Skin of body (tissue), 2 donors: ENCODE results near the gene ARHGAP24. TPM values are rescaled to one million over a fixed set of nuclear protein-coding genes. Genes with fewer than 3 reads are reported as not detected.
A peak's percentile ranks its signal among the peaks of the same experiment; 100 is the strongest.
"Not testable (repeated sequence)": the region's sequence is repeated elsewhere in the genome, so short reads cannot be mapped to it uniquely, and the experiment has no call there.

Experiments used
- DNase-seq: peaks from one replicate; lab custom pipeline; 2025; lab: John Stamatoyannopoulos, UW
- total RNA-seq: library from RNA; depleted of rRNA; stranded (reverse); fragments of >200 nt; gene quantifications from one replicate; pipeline ENCODE4 v1.2.3, GENCODE V29; 2014

Gene ARHGAP24
- total RNA-seq, 1 donor from 2014 or later = 78.8 TPM

DNA sequence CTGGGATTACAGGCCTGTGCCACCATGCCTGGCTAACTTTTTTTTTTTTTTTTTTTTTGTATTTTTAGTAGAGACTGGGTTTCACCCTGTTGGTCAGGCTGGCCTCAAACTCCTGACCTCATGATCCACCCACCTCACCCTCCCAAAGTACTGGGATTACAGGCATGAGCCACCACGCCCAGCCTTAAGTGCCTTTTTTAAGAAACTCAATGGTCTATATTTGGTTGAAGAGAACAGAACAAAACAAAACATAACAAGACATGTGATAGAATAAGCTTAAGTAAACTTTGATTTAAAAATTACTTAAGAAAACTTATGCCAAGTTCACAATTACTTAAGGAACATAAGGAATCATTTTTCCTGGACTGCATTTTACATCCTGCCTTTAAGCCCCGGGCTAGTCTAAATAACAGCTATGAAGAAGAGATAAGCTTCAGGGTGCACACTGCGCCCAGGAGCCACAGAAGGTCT lies 365.1 kb downstream of the ARHGAP24 start:
- not testable (repeated sequence) for DNase-seq

GRCh38 chr4:85842540-85842939 lies 367.6 kb downstream of the ARHGAP24 start:
- DNase-seq = peak; percentile 68

DNA sequence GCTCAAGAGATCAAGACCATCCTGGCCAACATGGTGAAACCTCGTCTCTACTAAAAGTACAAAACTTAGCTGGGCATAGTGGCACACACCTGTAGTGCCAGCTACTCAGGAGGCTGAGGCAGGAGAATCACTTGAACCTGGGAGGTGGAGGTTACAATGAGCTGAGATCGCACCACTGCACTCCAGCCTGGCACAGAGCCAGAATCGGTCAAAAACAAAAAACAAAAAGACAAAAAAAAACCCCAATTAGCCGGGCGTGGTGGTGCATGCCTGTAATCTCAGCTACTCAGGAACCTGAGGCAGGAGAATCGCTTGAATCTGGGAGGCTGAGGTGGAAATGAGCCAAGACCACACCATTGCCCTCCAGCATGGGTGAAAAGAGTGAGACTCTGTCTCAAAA lies 378.8 kb downstream of the ARHGAP24 start:
- not testable (repeated sequence) for DNase-seq

DNA sequence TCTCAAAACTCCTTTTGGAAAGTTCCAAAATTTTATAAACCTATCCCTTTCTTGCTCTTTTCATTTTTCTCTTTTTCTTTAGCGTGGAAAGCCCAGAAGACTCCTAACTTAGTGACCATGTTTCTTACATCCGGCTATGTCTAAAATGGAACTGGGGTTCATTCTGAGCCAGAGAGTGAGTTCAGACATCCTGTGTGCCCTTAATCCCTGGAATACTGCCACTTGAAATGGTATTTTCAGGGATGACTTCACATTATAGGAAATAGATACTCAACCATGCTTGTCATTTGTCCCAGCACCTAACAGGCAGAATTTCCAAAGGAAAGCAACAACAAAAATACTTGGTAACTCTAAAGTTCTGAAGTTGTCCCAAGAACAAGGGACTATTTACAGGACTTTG lies 379.6 kb downstream of the ARHGAP24 start:
- no peak for DNase-seq

DNA sequence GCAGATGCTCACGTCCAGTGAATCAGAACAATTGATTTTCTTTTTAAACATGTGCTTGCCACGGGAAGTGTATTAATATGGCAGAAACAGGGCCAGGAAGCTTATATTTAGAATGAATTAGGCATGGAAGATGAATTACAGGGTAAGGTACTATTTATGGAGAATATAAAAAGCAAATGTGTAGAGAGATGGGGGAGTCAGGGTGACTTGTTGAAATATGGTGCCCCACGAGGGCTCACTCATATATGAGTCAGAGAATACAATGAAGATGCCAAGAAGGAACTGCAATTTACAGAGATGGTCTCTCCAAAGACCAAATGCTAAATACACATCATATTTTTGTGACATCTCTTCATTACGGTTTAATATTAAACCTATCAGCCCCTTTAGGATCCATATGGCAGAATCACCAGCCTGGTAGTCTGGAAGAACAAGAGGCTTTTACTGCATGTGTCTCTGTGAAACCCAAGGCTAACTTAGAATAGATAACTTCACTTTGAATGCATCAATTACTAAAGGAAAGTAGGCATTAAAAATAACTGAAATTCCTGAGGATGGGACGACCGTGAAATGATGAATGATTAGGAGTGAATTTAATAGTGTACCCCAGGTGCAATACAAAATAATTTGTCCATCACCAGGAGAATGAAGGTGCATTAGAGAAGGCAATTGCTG lies 385.3 kb downstream of the ARHGAP24 start:
- no peak for DNase-seq

- DNase-seq = no peak
These were observed 386.3 kb downstream of the ARHGAP24 start for GRCh38 chr4:85861064-85861765.

- DNase-seq = no peak
These were observed 387.9 kb downstream of the ARHGAP24 start for GRCh38 chr4:85862896-85863295.

- peak; percentile 86 for DNase-seq
These were observed 389.6 kb downstream of the ARHGAP24 start for GRCh38 chr4:85864259-85865205.

- no peak for DNase-seq
These were observed 390.3 kb downstream of the ARHGAP24 start for GRCh38 chr4:85865256-85865655.

- DNase-seq = no peak
These were observed 391.6 kb downstream of the ARHGAP24 start for GRCh38 chr4:85866508-85866907.

GRCh38 chr4:85867271-85867670 lies 392.3 kb downstream of the ARHGAP24 start:
- peak; percentile 93 for DNase-seq

- DNase-seq = peak; percentile 28
These were observed 394.2 kb downstream of the ARHGAP24 start for GRCh38 chr4:85869181-85869580.

DNA sequence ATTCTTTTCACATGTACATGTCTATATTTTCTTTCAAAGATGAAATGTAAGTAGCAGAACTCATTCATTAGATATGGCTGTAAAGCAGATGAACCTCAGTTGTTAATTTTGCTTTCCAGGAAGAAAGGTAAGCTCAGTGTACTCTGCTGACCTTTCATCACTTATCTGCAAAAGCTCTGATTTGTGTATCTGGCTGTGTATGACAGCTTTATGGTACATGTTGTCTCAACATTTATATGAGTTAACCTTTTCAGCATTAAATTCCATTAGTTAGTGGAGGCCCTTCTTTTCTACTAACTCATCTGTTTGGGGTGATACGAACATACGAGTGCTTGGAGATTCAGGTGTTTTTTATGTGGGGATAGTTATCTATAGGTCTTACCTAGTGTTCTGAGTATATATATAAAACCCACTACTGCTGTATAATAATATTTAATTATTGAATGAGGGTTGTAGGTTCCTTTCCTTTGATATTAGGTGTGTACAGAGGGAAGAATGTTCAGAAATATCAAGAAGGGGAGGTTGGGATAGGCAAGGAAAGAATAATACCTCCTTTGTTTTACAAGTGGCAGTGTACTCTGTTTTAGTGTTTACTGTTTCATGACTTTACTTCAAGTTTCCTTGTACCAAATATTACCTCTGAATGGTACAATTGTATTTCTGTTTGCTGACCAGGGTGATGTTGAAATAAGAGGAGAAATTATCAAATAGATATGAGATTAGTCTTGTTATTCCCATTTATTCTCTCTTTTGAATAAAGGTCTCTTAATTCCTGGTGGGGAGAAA lies 395.5 kb downstream of the ARHGAP24 start:
- no peak for DNase-seq

GRCh38 chr4:85873566-85873965 lies 398.6 kb downstream of the ARHGAP24 start:
- DNase-seq = no peak

DNA sequence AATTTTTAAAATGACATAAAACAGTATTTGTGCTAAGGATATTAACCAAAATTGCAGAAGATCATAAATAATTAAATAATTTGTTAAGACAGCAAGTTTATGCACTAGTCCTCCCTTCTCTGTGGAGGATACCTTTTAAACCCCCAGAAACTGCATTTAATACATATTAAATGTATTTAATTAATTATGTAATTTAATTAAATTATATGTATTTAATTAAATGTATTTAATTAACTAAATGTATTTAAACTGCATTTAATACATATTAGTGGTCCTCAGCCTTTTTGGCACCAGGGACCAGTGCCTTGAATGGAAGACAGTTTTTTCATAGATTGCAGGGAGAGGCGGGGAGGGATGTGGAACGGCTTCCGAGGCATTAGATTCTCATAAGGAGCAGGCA lies 404.6 kb downstream of the ARHGAP24 start:
- DNase-seq = no peak

DNA sequence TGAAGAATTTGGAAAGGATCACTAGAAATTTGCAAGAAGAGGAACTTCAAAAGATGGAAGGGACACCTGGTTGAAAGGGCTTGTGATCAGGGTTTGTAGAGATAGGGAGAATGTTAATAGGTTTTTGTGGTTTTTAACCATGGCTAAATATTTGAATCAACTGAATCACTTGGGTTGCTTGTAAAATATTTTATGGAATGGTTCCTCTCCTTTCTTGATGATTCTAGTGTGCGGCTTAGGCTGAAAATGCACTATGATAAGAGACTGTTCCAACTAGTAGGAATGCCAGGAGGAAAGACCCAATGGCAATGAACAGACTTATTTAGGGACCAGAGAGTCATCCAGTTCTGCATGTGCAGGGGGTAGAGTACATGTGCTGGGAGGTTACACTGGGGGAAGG lies 408.2 kb downstream of the ARHGAP24 start:
- no peak for DNase-seq

DNA sequence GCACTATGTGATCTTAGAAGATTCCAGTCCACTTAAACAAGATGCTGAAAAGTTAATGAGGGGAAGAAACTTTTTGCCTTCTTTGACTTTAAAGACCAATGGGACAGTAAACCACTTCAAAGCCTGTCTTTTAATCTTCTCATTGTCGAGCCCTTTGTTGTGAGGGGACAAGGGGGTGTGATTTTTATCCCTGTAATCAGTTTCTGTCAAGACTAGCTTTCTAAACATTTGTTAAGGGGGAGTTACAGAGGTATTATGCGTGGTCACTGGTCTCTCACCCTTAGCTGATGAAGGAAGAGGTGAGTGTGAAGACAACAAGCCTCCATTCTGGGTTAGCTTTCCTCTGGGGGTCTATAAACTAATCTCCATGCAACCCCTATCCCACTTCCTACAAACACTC lies 409.3 kb downstream of the ARHGAP24 start:
- DNase-seq = no peak

DNA sequence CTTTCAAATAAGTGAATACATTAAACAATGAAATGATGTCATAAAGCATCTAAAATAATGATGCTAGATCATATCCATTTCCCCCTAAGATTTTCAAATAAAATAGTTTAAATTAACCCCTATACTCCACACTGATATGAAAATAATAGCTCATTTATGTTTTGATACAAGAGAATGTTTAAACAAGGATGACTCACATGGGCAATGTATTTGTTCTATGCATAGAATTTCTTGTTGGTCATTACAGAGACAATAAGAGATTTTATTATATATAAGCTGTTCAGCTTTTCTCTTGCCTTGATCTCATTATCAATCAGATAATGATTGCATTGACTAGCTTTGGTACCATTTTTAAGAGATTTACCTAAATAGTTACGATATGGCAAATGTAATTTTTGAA lies 411.7 kb downstream of the ARHGAP24 start:
- no peak for DNase-seq

- no peak for DNase-seq
These were observed 414.4 kb downstream of the ARHGAP24 start for GRCh38 chr4:85889314-85889713.

- no peak for DNase-seq
These were observed 420.8 kb downstream of the ARHGAP24 start for GRCh38 chr4:85895755-85896154.

DNA sequence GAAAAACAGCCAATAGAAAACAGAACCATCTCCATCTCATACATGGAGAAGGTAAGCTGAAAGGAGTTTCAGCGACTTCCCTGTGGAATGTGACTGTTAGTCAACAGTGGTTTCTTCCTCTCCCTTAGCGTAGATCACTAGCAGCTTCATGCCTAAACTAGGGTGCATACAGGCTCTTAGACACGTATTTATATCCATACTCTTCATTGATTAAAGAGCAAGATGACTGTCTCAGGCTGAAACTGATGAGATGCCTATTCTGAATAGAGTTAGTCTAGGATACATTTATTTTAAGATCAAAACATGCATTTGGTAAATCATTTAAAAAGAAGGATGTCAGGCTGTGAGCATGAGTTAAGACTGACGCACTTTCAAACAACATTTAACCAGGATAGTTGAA lies 423.3 kb downstream of the ARHGAP24 start:
- no peak for DNase-seq
